Osteoblast (primary cell): ENCODE results near the gene MBP. TPM values are rescaled to one million over a fixed set of nuclear protein-coding genes. Genes with fewer than 3 reads are reported as not detected.

Experiments used
- DNase-seq: peaks from one replicate; pipeline ENCODE4 v3.0.0; 2011; ENCODE audit warnings: low spot score, mixed read lengths; ENCODE audit not compliant: insufficient read length; ENCODE audit errors: missing footprints
- H2AFZ ChIP-seq: 2 replicates; pipeline ENCODE4 v1.6.0; 2011; ENCODE audit warnings: mild to moderate bottlenecking, low read length
- H3K27ac ChIP-seq: 2 replicates; pipeline ENCODE4 v1.5.1; 2011; ENCODE audit warnings: mild to moderate bottlenecking, low read depth, low read length, moderate library complexity
- H3K27me3 ChIP-seq: 2 replicates; pipeline ENCODE4 v1.6.0; 2012; ENCODE audit warnings: mild to moderate bottlenecking, control low read depth, inconsistent platforms, low read length, moderate library complexity; ENCODE audit not compliant: insufficient read depth
- H3K36me3 ChIP-seq: 2 replicates; pipeline ENCODE4 v1.5.1; 2011; ENCODE audit warnings: mild to moderate bottlenecking, low read length, control low read depth, moderate library complexity; ENCODE audit not compliant: insufficient read depth
- H3K4me1 ChIP-seq: 2 replicates; pipeline ENCODE4 v1.5.1; 2011; ENCODE audit warnings: mild to moderate bottlenecking, low read length, control low read depth, moderate library complexity; ENCODE audit not compliant: insufficient read depth
- H3K4me2 ChIP-seq: 2 replicates; pipeline ENCODE4 v1.6.0; 2011; ENCODE audit warnings: mild to moderate bottlenecking, low read length; ENCODE audit not compliant: insufficient read depth
- H3K4me3 ChIP-seq: fragments of 200-600 bp; sonication (generic); 3 replicates; pipeline ENCODE4 v1.5.1; 2012; ENCODE audit warnings: mild to moderate bottlenecking, low read length, inconsistent platforms; ENCODE audit not compliant: insufficient read depth
- H3K79me2 ChIP-seq: 2 replicates; pipeline ENCODE4 v1.6.0; 2012; ENCODE audit warnings: mild to moderate bottlenecking, low read length, control low read depth, inconsistent platforms; ENCODE audit not compliant: insufficient read depth
- H3K9me3 ChIP-seq: 2 replicates; pipeline ENCODE4 v1.5.1; 2011; ENCODE audit warnings: low read depth, low read length, control low read depth
- H4K20me1 ChIP-seq: 2 replicates; pipeline ENCODE4 v1.6.0; 2012; ENCODE audit warnings: mild to moderate bottlenecking, low read length, control low read depth; ENCODE audit not compliant: insufficient read depth
- total RNA-seq: library from RNA; depleted of rRNA; stranded (reverse); fragments of >200 nt; gene quantifications from 2 replicates; pipeline ENCODE4 v1.2.3, GENCODE V29; 2012
- TF ChIP-seq, protein P1 (sequence below): IDR thresholded peaks from 2 replicates; pipeline ENCODE4 v1.5.1; 2011; ENCODE audit warnings: mild to moderate bottlenecking, low read depth, low read length, moderate library complexity; ENCODE audit errors: extremely low read depth

MBP gene
- total RNA-seq, 1 donor, result 2.2 TPM

DNA sequence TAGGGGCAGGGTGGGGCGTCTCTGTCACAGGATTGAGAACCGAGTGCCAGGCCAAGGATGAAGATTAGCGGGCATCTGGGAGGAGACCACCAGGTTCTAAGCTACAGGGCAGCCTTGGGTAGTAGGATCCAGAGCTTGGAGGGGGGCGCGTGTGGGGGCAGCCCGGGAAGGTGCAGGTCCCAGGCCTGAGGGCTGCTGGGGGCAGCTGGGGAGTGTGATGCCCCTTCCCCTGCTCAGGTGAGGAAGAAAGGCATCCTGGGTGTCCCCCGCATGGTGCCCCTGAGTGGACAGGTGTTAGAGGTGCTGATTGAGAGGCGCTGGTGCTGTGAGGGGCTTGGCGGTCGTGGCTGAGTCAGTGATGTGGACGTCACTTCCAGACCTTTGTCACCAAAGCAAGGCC, 33.9 kb upstream of the MBP start:
- H3K4me1 ChIP-seq, result peaks cover 3% of the 10 kb centered on the region
- no peak overlapping the region for H2AFZ ChIP-seq
- DNase-seq, result peak; percentile 53
- no peaks in the 10 kb centered on the region for H3K36me3 ChIP-seq
- H3K79me2 ChIP-seq, result no peaks in the 10 kb centered on the region
- no peaks in the 10 kb centered on the region for H3K9me3 ChIP-seq
- TF ChIP-seq, protein P1, sequence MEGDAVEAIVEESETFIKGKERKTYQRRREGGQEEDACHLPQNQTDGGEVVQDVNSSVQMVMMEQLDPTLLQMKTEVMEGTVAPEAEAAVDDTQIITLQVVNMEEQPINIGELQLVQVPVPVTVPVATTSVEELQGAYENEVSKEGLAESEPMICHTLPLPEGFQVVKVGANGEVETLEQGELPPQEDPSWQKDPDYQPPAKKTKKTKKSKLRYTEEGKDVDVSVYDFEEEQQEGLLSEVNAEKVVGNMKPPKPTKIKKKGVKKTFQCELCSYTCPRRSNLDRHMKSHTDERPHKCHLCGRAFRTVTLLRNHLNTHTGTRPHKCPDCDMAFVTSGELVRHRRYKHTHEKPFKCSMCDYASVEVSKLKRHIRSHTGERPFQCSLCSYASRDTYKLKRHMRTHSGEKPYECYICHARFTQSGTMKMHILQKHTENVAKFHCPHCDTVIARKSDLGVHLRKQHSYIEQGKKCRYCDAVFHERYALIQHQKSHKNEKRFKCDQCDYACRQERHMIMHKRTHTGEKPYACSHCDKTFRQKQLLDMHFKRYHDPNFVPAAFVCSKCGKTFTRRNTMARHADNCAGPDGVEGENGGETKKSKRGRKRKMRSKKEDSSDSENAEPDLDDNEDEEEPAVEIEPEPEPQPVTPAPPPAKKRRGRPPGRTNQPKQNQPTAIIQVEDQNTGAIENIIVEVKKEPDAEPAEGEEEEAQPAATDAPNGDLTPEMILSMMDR, result no peak
- H3K4me2 ChIP-seq, result no peak overlapping the region
- no peak overlapping the region for H3K4me3 ChIP-seq
- H4K20me1 ChIP-seq, result no peaks in the 10 kb centered on the region
- peaks cover 2% of the 10 kb centered on the region for H3K27me3 ChIP-seq
- H3K27ac ChIP-seq, result no peak overlapping the region

GRCh38 chr18:77165503-77166188, 33.1 kb upstream of the MBP start:
- DNase-seq, result peak; percentile 62
- H2AFZ ChIP-seq, result no peak overlapping the region
- no peak overlapping the region for H3K27ac ChIP-seq

GRCh38 chr18:77164763-77165485, 32.3 kb upstream of the MBP start:
- no peak for DNase-seq
- H3K4me2 ChIP-seq, result no peak overlapping the region
- H3K4me3 ChIP-seq, result no peak overlapping the region
- peaks cover 2% of the 10 kb centered on the region for H3K27me3 ChIP-seq
- TF ChIP-seq, protein P1, result no peak
- H3K36me3 ChIP-seq, result no peaks in the 10 kb centered on the region
- H3K9me3 ChIP-seq, result no peaks in the 10 kb centered on the region
- peaks cover 3% of the 10 kb centered on the region for H3K4me1 ChIP-seq
- no peaks in the 10 kb centered on the region for H3K79me2 ChIP-seq
- H2AFZ ChIP-seq, result no peak overlapping the region
- H3K27ac ChIP-seq, result no peak overlapping the region
- H4K20me1 ChIP-seq, result no peaks in the 10 kb centered on the region

More at GRCh38 chr18:77165503-77166188, 33.1 kb upstream of the MBP start:
- peaks cover 3% of the 10 kb centered on the region for H3K4me1 ChIP-seq
- no peaks in the 10 kb centered on the region for H3K36me3 ChIP-seq
- no peaks in the 10 kb centered on the region for H3K79me2 ChIP-seq
- no peaks in the 10 kb centered on the region for H3K9me3 ChIP-seq
- no peak overlapping the region for H3K4me3 ChIP-seq
- H3K4me2 ChIP-seq, result no peak overlapping the region
- TF ChIP-seq, protein P1, result no peak
- H4K20me1 ChIP-seq, result no peaks in the 10 kb centered on the region
- peaks cover 2% of the 10 kb centered on the region for H3K27me3 ChIP-seq

DNA sequence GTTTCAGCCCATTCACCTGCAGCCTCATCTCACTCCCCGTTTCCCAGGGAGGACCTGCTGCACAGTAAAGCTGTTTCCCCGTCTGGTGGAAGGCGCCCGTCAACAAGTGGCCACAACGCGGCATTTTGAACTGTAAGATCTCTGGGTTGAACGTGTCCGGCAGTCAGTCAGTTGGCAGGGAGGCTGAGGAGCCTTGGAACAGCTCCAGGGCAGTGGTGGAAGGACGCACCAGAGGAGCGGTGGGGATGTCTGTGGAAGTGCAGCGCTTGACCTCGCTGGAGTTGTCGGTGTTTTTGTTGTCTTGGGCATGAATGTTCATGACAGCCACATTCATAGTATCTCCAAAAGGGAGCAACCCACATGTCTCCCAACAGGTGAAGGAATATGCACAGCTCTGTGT, 31.4 kb upstream of the MBP start:
- no peak overlapping the region for H3K27ac ChIP-seq
- DNase-seq, result no peak
- no peak overlapping the region for H2AFZ ChIP-seq
- no peaks in the 10 kb centered on the region for H3K9me3 ChIP-seq
- H4K20me1 ChIP-seq, result no peaks in the 10 kb centered on the region
- H3K27me3 ChIP-seq, result peaks cover 2% of the 10 kb centered on the region
- TF ChIP-seq, protein P1, result no peak
- no peaks in the 10 kb centered on the region for H3K36me3 ChIP-seq
- H3K4me3 ChIP-seq, result no peak overlapping the region
- no peaks in the 10 kb centered on the region for H3K79me2 ChIP-seq
- H3K4me1 ChIP-seq, result peaks cover 3% of the 10 kb centered on the region
- H3K4me2 ChIP-seq, result no peak overlapping the region
